Liver (tissue), 9 donors: ENCODE data around the gene SH2D4B. TPM values are rescaled to one million over a fixed set of nuclear protein-coding genes. Genes with fewer than 3 reads are reported as not detected.

Experiments
- DNase-seq: peaks from one replicate; pipeline ENCODE4 v3.0.0-alpha.2; 2017; ENCODE audit warnings: low spot score
- H3K27ac ChIP-seq, 2 donors: one replicate each; pipeline ENCODE4 v1.7.0; 2013; ENCODE audit warnings: inconsistent platforms in 2 of 2, low read length in 2 of 2, control low read depth in 1 of 2, low read depth in 1 of 2, mild to moderate bottlenecking in 1 of 2
- H3K27me3 ChIP-seq, 4 donors: one replicate each; pipeline versions ENCODE4 v1.6.1 to v1.7.0; 2013; ENCODE audit warnings: low read length in 3 of 4, inconsistent platforms in 1 of 4, mild to moderate bottlenecking in 1 of 4, moderate library complexity in 1 of 4; ENCODE audit not compliant: control insufficient read depth in 4 of 4, insufficient read depth in 4 of 4
- H3K36me3 ChIP-seq, 4 donors: one replicate each; pipeline versions ENCODE4 v1.6.1 to v1.7.0; 2013; ENCODE audit warnings: low read length in 3 of 4, mild to moderate bottlenecking in 3 of 4, low read depth in 1 of 4, moderate library complexity in 1 of 4; ENCODE audit not compliant: control insufficient read depth in 4 of 4, insufficient read depth in 3 of 4
- H3K4me1 ChIP-seq, 4 donors: one replicate each; pipeline versions ENCODE4 v1.6.1 to v1.7.0; 2013; ENCODE audit warnings: low read length in 3 of 4, mild to moderate bottlenecking in 3 of 4, moderate library complexity in 1 of 4; ENCODE audit not compliant: control insufficient read depth in 4 of 4, insufficient read depth in 4 of 4
- H3K4me3 ChIP-seq, 3 donors: one replicate each; pipeline versions ENCODE4 v1.6.1 to v1.7.0; 2013; ENCODE audit warnings: low read length in 3 of 3, control low read depth in 1 of 3, low read depth in 1 of 3, mild to moderate bottlenecking in 1 of 3
- H3K9ac ChIP-seq, 2 donors: one replicate each; pipeline ENCODE4 v1.7.0; 2013; ENCODE audit warnings: low read length in 2 of 2, mild to moderate bottlenecking in 2 of 2, moderate library complexity in 2 of 2, control low read depth in 1 of 2, low read depth in 1 of 2
- H3K9me3 ChIP-seq, 4 donors: one replicate each; pipeline versions ENCODE4 v1.6.1 to v1.7.0; 2013; ENCODE audit warnings: low read length in 3 of 4; ENCODE audit not compliant: control insufficient read depth in 4 of 4
- ATF3 ChIP-seq: IDR thresholded peaks from 2 replicates; pipeline ENCODE4 v1.6.1; 2016; ENCODE audit warnings: antibody characterized with exemption
- EGR1 ChIP-seq, 2 donors: IDR thresholded peaks; 2 replicates each; pipeline ENCODE4 v1.6.1; 2016 to 2018; ENCODE audit warnings: antibody characterized with exemption in 2 of 2, low read depth in 2 of 2
- FOXA1 ChIP-seq: IDR thresholded peaks from 2 replicates; pipeline ENCODE4 v1.6.1; 2016; ENCODE audit warnings: antibody characterized with exemption
- FOXA2 ChIP-seq: IDR thresholded peaks from 2 replicates; pipeline ENCODE4 v1.6.1; 2016; ENCODE audit warnings: antibody characterized with exemption
- GABPA ChIP-seq, 2 donors: IDR thresholded peaks in 1 of 2; conservative IDR thresholded peaks in 1 of 2; 2 replicates each; pipeline ENCODE4 v1.6.1; 2016; ENCODE audit warnings: antibody characterized with exemption in 2 of 2, mild to moderate bottlenecking in 1 of 2, moderate library complexity in 1 of 2
- HNF4A ChIP-seq, 2 donors: conservative IDR thresholded peaks; 2 replicates each; pipeline ENCODE4 v1.6.1; 2016; ENCODE audit warnings: antibody characterized with exemption in 2 of 2, mild to moderate bottlenecking in 2 of 2
- HNF4G ChIP-seq: IDR thresholded peaks from 2 replicates; pipeline ENCODE4 v1.6.1; 2016; ENCODE audit warnings: antibody characterized with exemption
- JUND ChIP-seq, 2 donors: IDR thresholded peaks; 2 replicates each; pipeline ENCODE4 v1.6.1; 2016; ENCODE audit warnings: antibody characterized with exemption in 2 of 2
- MAX ChIP-seq: IDR thresholded peaks from 2 replicates; pipeline ENCODE4 v1.6.1; 2016; ENCODE audit warnings: antibody characterized with exemption
- NR2F2 ChIP-seq: IDR thresholded peaks from 2 replicates; pipeline ENCODE4 v1.6.1; 2016; ENCODE audit warnings: antibody characterized with exemption
- RAD21 ChIP-seq, 2 donors: IDR thresholded peaks; 2 replicates each; pipeline ENCODE4 v1.6.1; 2016; ENCODE audit warnings: antibody characterized with exemption in 2 of 2, mild to moderate bottlenecking in 2 of 2
- REST ChIP-seq: IDR thresholded peaks from 2 replicates; pipeline ENCODE4 v1.6.1; 2016; ENCODE audit warnings: antibody characterized with exemption, mild to moderate bottlenecking
- RXRA ChIP-seq, 2 donors: IDR thresholded peaks; 2 replicates each; pipeline ENCODE4 v1.6.1; 2017 to 2018; ENCODE audit warnings: antibody characterized with exemption in 2 of 2, mild to moderate bottlenecking in 1 of 2
- SP1 ChIP-seq: IDR thresholded peaks from 2 replicates; pipeline ENCODE4 v1.6.1; 2018; ENCODE audit warnings: antibody characterized with exemption, mild to moderate bottlenecking
- TAF1 ChIP-seq: conservative IDR thresholded peaks from 2 replicates; pipeline ENCODE4 v1.6.1; 2016; ENCODE audit warnings: antibody characterized with exemption, mild to moderate bottlenecking
- YY1 ChIP-seq: IDR thresholded peaks from 2 replicates; pipeline ENCODE4 v1.6.1; 2016; ENCODE audit warnings: antibody characterized with exemption, mild to moderate bottlenecking
- ZBTB33 ChIP-seq: IDR thresholded peaks from 2 replicates; pipeline ENCODE4 v1.6.1; 2016; ENCODE audit warnings: antibody characterized with exemption
- WGBS: extraction: QIAGEN DNeasy Blood & Tissue Kit; methylation state at CpG from one replicate; pipeline ENCODE4 v1.1.7; 2013; 5-methylcytosine and 5-hydroxymethylcytosine counted together
- polyA plus RNA-seq, 2 donors: library from polyadenylated mRNA; stranded (reverse) in 1 of 2; unstranded in 1 of 2; fragments of 200-250 nt in 1 of 2; fragments of >200 nt in 1 of 2; fragmentation: Nextera tagmentation in 1 of 2; extraction: Ambion mirVana in 1 of 2; gene quantifications; one replicate each; pipeline versions ENCODE4 v1.2.1 to v1.2.3, GENCODE V29; 2013 to 2015
- total RNA-seq, 2 donors: library from RNA; depleted of rRNA; stranded (reverse); fragments of >200 nt; gene quantifications; one replicate each; pipeline ENCODE4 v1.2.3, GENCODE V29; 2014
- donor health status: healthy.
- donor health status: healthy.
- donor health status: healthy.
- donor health status: healthy.
- donor health status: healthy.

Gene SH2D4B
- total and polyA plus RNA-seq, 4 donors, result 0.19 TPM; not detected in 3

GRCh38 chr10:80691441-80691840, 153.7 kb downstream of the SH2D4B start (continued):
- no peak for TF ChIP-seq REST
- TF ChIP-seq GABPA (IDR thresholded peaks at IDR 0.05 in 1 of 2, conservative IDR thresholded peaks at IDR 0.05 in 1 of 2), result no peak
- no peak for TF ChIP-seq SP1
- no peak for TF ChIP-seq FOXA2

GRCh38 chr10:80693565-80693964, 155.9 kb downstream of the SH2D4B start:
- no peak for DNase-seq
- no peak overlapping the region for H3K9ac ChIP-seq
- TF ChIP-seq FOXA2 (no peak), EGR1 (IDR thresholded peaks at IDR 0.05; ENCODE audit: low read depth in 2 of 2) (no peak)
- no peaks in the 10 kb centered on the region for H3K4me1 ChIP-seq
- H3K9me3 ChIP-seq, result no peaks in the 10 kb centered on the region
- no peak overlapping the region for H3K27ac ChIP-seq
- 94% methylated on average over 3 of the region's 3 CpGs for WGBS
- H3K4me3 ChIP-seq, result no peak overlapping the region
- H3K36me3 ChIP-seq, result no peaks in the 10 kb centered on the region
- no peaks in the 10 kb centered on the region for H3K27me3 ChIP-seq

GRCh38 chr10:80694930-80695329, 157.2 kb downstream of the SH2D4B start:
- H3K9me3 ChIP-seq, result no peaks in the 10 kb centered on the region
- no peaks in the 10 kb centered on the region for H3K36me3 ChIP-seq
- 86% methylated on average over 5 of the region's 5 CpGs for WGBS
- no peak for DNase-seq
- no peak for TF ChIP-seq ATF3
- TF ChIP-seq FOXA1, result no peak
- no peak for TF ChIP-seq EGR1 (IDR thresholded peaks at IDR 0.05; ENCODE audit: low read depth in 2 of 2)
- TF ChIP-seq REST, result no peak
- TF ChIP-seq FOXA2, result no peak
- no peak for TF ChIP-seq MAX
- no peak for TF ChIP-seq RAD21 (IDR thresholded peaks at IDR 0.05)
- TF ChIP-seq RXRA (IDR thresholded peaks at IDR 0.05), result no peak
- TF ChIP-seq GABPA (IDR thresholded peaks at IDR 0.05 in 1 of 2, conservative IDR thresholded peaks at IDR 0.05 in 1 of 2), result no peak
- TF ChIP-seq HNF4G, result no peak
- no peak for TF ChIP-seq NR2F2
- no peak for TF ChIP-seq HNF4A (conservative IDR thresholded peaks at IDR 0.05)
- TF ChIP-seq TAF1, result no peak
- TF ChIP-seq SP1, result no peak
- no peak for TF ChIP-seq JUND (IDR thresholded peaks at IDR 0.05)
- no peak for TF ChIP-seq YY1
- TF ChIP-seq ZBTB33, result no peak
- H3K27me3 ChIP-seq, result no peaks in the 10 kb centered on the region
- peaks cover 0 to 4% (median 2%) of the 10 kb centered on the region in 4 donors for H3K4me1 ChIP-seq
- H3K27ac ChIP-seq, result no peak overlapping the region
- no peak overlapping the region for H3K9ac ChIP-seq
- H3K4me3 ChIP-seq, result no peak overlapping the region
